SU-DHL-6 (cell line): ENCODE data around the gene ZNFX1.

Source experiments
- H2AFZ ChIP-seq: fragments of 200-600 bp; sonication (generic); 2 replicates; pipeline ENCODE4 v1.6.1; 2014; ENCODE audit warnings: low read depth, mild to moderate bottlenecking, moderate library complexity, mixed read lengths, antibody characterized with exemption, low read length; ENCODE audit not compliant: severe bottlenecking
- H3F3A ChIP-seq: fragments of 200-600 bp; shearing (Covaris generic); 2 replicates; pipeline ENCODE4 v1.6.0; 2016; ENCODE audit warnings: antibody characterized with exemption, mild to moderate bottlenecking; ENCODE audit not compliant: insufficient read depth
- H3K27ac ChIP-seq: fragments of 200-600 bp; sonication (generic); 2 replicates; pipeline ENCODE4 v1.5.1; 2016; ENCODE audit warnings: low read depth, mild to moderate bottlenecking, low read length, moderate library complexity, mixed read lengths
- H3K27me3 ChIP-seq: fragments of 200-600 bp; sonication (generic), shearing (Covaris generic); 2 replicates; pipeline ENCODE4 v1.6.0; 2014; ENCODE audit warnings: mild to moderate bottlenecking, low read length
- H3K36me3 ChIP-seq: fragments of 200-600 bp; sonication (generic); 2 replicates; pipeline ENCODE4 v1.6.1; 2014; ENCODE audit warnings: mild to moderate bottlenecking, low read length, mixed read lengths
- H3K4me2 ChIP-seq: fragments of 300-600, 200-600 bp; shearing (Covaris generic), sonication (generic); 2 replicates; pipeline ENCODE4 v1.6.0; 2014; ENCODE audit warnings: low read length, low read depth, mild to moderate bottlenecking; ENCODE audit not compliant: poor library complexity, severe bottlenecking
- H3K4me3 ChIP-seq: fragments of 200-600 bp; sonication (generic); 2 replicates; pipeline ENCODE4 v1.5.1; 2014; ENCODE audit warnings: antibody characterized with exemption, low read length, mild to moderate bottlenecking, mixed read lengths; ENCODE audit not compliant: insufficient read depth, poor library complexity, severe bottlenecking
- H3K79me2 ChIP-seq: fragments of 200-600 bp; sonication (generic); 2 replicates; pipeline ENCODE4 v1.6.1; 2014; ENCODE audit warnings: mild to moderate bottlenecking, low read length, moderate library complexity; ENCODE audit not compliant: insufficient read depth
- H3K9ac ChIP-seq: fragments of 200-600 bp; sonication (generic); 2 replicates; pipeline ENCODE4 v1.7.0; 2014; ENCODE audit warnings: mild to moderate bottlenecking, low read length
- H3K9me2 ChIP-seq: fragments of 200-600 bp; sonication (generic); replicated peaks from 2 replicates; pipeline ENCODE4 v1.6.1; 2014; ENCODE audit warnings: low read length; ENCODE audit not compliant: insufficient read depth
- H3K9me3 ChIP-seq: fragments of 200-600 bp; sonication (generic); 2 replicates; pipeline ENCODE4 v1.6.1; 2014; ENCODE audit warnings: low read length, mixed read lengths; ENCODE audit not compliant: insufficient read depth
- H4K20me1 ChIP-seq: fragments of 200-600 bp; sonication (generic); 2 replicates; pipeline ENCODE4 v1.6.1; 2014; ENCODE audit warnings: low read depth, mild to moderate bottlenecking, antibody characterized with exemption, low read length, moderate library complexity, mixed read lengths
- EZH2phosphoT487 ChIP-seq: fragments of 200-600 bp; sonication (generic), shearing (Covaris generic); conservative IDR thresholded peaks from 2 replicates; pipeline ENCODE4 v1.6.1; 2018; ENCODE audit warnings: mild to moderate bottlenecking, antibody characterized with exemption, low read length, moderate library complexity, mixed read lengths
- TF ChIP-seq, protein P1 (sequence below): fragments of 200-600 bp; sonication (generic); IDR thresholded peaks from one replicate; pipeline ENCODE4 v1.5.1; 2017; ENCODE audit warnings: antibody characterized with exemption, mild to moderate bottlenecking, low read length, moderate library complexity; ENCODE audit not compliant: insufficient read depth, poor library complexity, severe bottlenecking

The ZNFX1 gene

DNA sequence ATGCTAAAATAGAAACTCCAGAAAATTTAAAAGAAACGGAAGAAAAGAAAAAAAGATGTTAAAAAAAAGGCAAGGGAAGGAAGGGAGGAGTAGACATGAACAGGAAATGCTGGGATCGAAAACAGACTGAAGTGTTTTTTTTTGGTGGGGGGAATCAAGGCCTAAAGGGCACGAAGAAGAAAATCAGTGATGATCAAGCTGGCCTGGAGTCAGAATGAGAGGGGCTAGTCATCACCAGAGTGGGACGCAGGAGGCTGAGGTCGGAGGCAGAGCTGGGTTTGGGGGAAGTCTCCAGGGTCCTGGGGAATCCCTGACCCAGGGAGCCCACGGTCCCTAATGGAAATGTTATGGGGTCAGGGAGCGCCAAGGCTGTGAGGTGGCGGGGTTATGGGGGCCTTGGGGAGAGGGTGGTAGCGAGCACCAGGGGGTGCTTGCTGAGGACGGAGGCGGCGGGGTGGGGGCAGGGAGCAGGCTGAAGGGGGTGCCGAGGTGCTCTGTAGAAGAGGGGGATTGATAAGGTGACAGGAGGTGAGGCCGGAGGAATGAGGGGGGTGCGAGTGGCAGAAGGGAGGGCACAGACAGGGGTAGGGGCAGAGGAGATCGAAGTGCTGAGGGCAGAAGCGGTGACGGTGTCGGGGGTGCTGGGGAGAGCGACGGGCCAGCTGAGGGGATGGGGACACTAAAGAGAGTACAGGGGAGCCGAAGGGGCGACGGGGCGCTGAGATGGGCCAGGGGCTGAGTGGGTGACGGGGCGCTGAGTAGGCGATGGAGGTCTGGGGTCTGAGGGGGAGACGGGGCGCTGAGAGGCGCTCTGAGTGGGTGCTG lies 684 bp downstream of the ZNFX1 start:
- peak overlapping the region; percentile 79 for H3K4me2 ChIP-seq

DNA sequence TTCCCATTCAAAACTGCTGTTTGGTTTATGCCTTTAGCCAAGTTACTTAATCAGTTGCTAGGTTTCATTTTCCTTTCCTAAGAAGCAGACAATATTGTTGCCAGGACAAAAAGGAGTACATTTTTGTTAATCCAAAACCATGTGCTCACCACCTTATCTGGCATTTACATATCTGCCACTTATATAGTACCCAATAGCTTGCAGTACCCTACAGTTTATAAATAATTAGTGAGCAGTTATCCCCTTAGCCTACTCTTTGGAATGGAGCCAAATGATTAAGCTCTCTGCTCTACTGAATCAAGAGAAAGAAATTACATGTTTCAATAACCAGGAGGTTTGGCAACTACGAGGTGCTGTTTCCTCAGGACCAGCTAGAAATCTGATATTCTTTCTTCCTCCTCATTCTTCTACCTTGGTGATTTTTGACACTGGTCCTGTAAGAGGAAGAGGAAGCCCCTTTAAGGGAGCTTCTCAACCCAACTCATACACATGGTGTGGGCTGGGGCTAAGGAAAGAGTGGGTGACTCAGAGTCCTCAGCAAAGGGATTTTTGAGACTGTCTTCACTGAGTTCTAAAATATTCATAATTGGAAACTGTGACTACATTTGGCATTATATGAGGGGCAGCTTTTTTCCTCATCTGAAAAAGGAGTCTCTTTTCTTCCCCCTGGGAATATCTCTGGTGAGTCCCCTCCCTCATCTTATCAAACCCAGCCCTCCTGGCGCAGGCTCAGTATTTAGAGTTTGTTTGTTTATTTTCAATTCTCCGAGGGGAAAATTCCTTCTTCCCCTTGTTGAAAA lies 1.5 kb downstream of the ZNFX1 start:
- H3K36me3 ChIP-seq = peaks cover 35% of the 10 kb centered on the region
- TF ChIP-seq, protein P1, sequence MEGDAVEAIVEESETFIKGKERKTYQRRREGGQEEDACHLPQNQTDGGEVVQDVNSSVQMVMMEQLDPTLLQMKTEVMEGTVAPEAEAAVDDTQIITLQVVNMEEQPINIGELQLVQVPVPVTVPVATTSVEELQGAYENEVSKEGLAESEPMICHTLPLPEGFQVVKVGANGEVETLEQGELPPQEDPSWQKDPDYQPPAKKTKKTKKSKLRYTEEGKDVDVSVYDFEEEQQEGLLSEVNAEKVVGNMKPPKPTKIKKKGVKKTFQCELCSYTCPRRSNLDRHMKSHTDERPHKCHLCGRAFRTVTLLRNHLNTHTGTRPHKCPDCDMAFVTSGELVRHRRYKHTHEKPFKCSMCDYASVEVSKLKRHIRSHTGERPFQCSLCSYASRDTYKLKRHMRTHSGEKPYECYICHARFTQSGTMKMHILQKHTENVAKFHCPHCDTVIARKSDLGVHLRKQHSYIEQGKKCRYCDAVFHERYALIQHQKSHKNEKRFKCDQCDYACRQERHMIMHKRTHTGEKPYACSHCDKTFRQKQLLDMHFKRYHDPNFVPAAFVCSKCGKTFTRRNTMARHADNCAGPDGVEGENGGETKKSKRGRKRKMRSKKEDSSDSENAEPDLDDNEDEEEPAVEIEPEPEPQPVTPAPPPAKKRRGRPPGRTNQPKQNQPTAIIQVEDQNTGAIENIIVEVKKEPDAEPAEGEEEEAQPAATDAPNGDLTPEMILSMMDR = no peak
- TF ChIP-seq EZH2phosphoT487 = no peak
- peak overlapping the region; percentile 90 for H3K27ac ChIP-seq
- peaks cover 19% of the 10 kb centered on the region; the same call in 1 of the 2 replicates for H4K20me1 ChIP-seq
- peaks cover 43% of the 10 kb centered on the region for H3F3A ChIP-seq
- H3K9ac ChIP-seq = peak overlapping the region; percentile 95
- peaks cover 4% of the 10 kb centered on the region; the same call in 1 of the 2 replicates for H3K9me3 ChIP-seq
- H3K9me2 ChIP-seq = no peaks in the 10 kb centered on the region
- peaks cover 62% of the 10 kb centered on the region for H3K79me2 ChIP-seq
- no peak overlapping the region for H2AFZ ChIP-seq
- no peaks in the 10 kb centered on the region for H3K27me3 ChIP-seq
- H3K4me3 ChIP-seq = peak overlapping the region; percentile 64
- H3K4me2 ChIP-seq = peak overlapping the region; percentile 79

More for the DNA sequence above, 684 bp downstream of the ZNFX1 start:
- Histone ChIP-seq H3K9me3 (peaks cover 4% of the 10 kb centered on the region; the same call in 1 of the 2 replicates), H3F3A (peaks cover 51% of the 10 kb centered on the region), H2AFZ (peak overlapping the region; percentile 19), H3K27ac (peak overlapping the region; percentile 90), H3K4me3 (peak overlapping the region; percentile 64), H3K36me3 (peaks cover 43% of the 10 kb centered on the region), H3K9ac (peak overlapping the region; percentile 95), H3K9me2 (no peaks in the 10 kb centered on the region), H4K20me1 (peaks cover 25% of the 10 kb centered on the region; the same call in 1 of the 2 replicates), H3K27me3 (no peaks in the 10 kb centered on the region), H3K79me2 (peaks cover 65% of the 10 kb centered on the region)
- TF ChIP-seq, protein P1 = no peak
- no peak for TF ChIP-seq EZH2phosphoT487

DNA sequence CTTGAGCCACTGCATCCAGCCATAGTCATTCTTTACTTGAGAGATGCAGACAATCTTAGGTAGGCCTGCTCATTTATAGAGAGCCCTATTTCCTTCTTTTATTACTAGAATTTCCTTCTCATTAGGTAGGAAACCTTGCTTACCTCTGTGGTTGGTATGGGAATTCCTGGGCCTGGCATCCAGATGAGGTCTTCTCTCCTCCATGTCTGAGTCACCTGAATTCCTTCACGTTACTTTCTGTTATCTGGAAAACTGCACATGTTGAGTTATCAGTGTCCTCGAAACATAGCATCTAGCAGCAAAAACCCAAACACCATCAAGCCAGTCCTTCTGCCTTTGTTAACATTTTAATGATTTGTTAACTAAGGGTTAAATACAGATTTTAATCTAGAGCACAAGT lies 2.2 kb downstream of the ZNFX1 start:
- Histone ChIP-seq H2AFZ (no peak overlapping the region), H3K79me2 (peaks cover 57% of the 10 kb centered on the region), H3F3A (peaks cover 36% of the 10 kb centered on the region), H3K9ac (peak overlapping the region; percentile 95; the same call in 1 of the 2 replicates), H3K4me2 (peak overlapping the region; percentile 79), H3K27me3 (no peaks in the 10 kb centered on the region), H3K9me3 (peaks cover 2% of the 10 kb centered on the region; the same call in 1 of the 2 replicates), H3K27ac (peak overlapping the region; percentile 90; the same call in 1 of the 2 replicates), H4K20me1 (peaks cover 12% of the 10 kb centered on the region; the same call in 1 of the 2 replicates), H3K4me3 (no peak overlapping the region), H3K9me2 (no peaks in the 10 kb centered on the region), H3K36me3 (peaks cover 28% of the 10 kb centered on the region)
- no peak for TF ChIP-seq EZH2phosphoT487
- TF ChIP-seq, protein P1 = no peak
